GM21576 (cell line): ENCODE data around the gene GRM8.

Experiments used
- ATAC-seq: cut with Tn5 transposase; IDR thresholded peaks from one replicate; pipeline ENCODE4 v1.9.1; 2021; ENCODE audit warnings: mild to moderate bottlenecking, moderate library complexity; ENCODE audit not compliant: unreplicated experiment

GRM8 gene

DNA sequence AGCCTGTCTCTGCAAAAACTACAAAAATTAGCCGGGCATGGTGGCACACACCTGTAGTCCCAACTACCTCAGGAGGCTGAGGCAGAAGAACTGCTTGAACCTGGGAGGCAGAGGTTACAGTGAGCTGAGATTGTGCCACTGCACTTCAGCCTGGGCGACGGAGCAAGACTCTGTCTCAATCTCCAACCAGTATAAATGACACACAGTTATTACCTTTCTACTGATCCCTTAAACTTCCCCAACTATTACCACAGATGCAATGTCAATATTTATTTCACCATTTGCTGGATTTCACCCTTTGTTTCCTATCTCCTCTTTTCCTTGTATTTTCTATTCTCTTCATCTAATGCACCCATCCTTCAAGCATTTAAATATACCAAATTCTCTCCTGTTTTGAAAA is 431.8 kb downstream of the GRM8 start:
- ATAC-seq, result no peak

DNA sequence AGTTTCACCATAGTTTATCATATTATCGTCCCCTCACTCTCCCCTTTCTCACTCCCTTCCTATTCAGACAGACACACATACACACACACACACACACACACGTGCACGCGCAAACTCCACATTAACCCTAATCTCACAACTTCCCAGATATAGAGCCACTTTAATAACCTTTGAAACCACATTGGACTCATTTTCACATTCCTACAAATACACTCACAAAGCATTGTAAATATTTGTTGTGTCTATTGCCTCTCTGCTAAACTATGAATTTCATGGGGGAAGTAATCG is 433.6 kb downstream of the GRM8 start:
- ATAC-seq, result no peak

DNA sequence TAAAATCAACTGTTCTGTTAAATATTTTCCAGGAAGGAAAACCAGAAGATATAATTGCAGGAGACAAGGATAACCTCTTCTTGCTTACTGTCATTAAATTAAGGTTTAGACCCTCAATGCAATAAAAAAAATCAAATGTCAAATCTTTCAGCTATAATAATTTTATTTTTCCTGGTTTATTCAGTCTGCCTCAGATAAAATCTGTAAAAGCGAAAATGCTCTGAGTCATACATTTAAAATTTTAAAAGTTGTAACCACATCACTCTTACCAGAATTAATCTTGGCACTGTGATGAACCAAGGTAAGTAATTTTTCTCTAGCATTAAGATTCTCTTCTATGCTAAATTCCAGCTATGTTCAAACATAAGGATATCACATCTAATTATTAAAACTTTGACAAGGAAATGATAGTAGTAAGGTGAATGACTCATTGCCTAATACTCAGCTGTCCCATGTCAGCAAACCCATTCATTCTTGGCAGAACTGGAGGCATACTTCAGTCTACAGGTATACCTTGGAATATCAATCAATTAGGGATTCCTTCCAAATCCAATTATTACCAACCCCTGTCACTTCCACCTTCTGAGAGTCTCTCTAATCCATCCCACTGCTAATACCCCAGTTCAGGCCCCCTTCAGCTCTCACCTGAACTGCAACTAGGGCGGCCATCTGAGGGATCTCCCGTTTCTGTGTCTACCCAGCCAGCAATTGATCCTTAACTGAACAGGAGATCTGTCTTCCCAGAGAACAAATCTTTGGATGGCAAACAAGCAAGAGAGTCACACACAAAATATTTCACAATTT is 434.1 kb downstream of the GRM8 start:
- no peak for ATAC-seq

DNA sequence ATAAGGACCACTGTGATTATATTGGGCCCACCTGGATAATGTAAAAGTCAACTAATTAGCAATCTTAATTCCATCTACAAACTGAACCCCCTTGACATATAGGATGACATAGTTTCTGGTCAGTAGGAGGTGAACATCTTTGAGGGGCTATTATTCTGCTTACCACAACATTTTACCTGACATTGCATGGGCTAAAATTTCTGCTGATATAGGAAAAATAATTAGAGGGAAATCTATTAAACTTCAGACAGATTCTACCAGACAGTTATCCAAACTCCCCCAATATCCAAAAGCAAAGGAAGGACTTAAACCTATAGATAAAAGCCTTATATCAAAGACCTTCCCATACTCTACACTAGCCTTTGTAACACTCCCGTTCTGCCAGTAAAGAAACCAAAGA is 443.6 kb downstream of the GRM8 start:
- no peak for ATAC-seq

DNA sequence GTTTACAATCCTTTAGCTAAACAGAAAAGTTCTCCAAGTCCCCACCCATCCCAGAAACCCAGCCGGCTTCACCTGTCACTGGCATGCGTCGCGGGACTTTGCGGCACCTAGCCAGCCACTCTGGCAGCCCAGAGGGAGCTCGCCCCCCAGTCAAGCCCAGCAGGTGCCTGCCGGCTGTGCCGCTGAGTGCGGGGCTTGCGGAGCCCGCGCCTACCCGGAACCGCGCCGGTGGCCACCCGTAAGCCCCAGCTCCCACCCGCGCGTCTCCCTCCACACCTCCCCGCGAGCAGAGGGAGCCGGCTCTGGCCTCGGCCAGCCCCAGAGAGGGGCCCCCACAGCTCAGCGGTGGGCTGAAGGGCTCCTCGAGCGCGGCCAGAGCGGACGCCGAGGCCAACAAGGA is 446.1 kb downstream of the GRM8 start:
- ATAC-seq, result no peak

DNA sequence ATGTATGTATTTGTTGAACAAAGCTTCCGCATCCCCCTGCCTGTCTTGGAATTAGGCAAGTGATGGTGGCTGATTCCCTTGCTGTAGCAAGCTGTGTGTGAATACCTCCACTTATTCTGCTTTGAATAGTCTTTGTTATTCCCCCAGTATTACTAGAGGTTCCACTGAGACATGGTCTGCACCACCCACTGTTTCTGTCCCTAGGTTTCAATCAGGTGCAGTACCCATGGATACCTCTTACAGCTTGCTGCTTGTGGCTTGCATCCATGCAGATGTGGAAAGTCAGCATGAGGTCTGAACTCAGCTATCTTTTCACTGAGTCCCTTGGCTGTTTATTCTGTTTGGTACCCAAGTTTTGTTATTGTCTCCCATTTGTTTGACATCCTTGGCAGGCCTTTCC is 447.4 kb downstream of the GRM8 start:
- no peak for ATAC-seq

DNA sequence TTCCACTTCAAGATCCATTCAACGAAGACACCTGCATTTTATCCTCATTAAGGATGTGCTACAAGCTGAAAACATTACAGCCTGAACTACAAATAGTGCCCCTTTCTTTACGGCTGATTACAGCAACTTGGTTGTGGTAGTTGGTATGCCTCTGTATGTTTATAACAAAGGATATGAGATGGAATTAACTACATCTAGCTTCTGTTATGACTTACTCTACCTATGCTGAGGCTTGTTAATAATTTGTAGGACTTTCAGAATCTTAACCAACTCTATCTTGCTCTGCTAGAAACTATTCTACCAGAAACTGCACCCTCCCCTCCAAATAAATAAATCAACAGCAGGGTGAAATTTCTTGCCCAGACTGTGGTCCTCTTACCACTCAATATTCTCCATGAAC is 448.1 kb downstream of the GRM8 start:
- ATAC-seq, result peak; percentile 35

DNA sequence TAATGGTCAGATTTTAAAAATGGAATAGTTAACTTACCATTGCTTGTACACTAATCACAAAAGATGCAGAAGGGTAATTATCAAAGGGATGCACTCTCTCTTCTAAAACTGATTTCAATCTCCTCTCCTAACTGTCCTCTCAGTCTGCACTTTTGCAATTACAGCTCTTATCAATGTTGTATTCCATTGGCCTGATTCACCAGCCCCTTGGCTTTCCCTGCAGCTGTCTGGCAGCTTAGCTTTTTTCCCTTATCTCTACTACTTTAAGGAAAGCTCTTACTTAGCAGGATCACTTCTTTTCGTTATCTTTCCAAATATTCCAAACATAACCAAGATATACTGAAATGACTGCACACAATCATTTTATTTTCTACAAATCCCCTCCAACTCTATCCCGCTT is 448.8 kb downstream of the GRM8 start:
- ATAC-seq, result no peak

DNA sequence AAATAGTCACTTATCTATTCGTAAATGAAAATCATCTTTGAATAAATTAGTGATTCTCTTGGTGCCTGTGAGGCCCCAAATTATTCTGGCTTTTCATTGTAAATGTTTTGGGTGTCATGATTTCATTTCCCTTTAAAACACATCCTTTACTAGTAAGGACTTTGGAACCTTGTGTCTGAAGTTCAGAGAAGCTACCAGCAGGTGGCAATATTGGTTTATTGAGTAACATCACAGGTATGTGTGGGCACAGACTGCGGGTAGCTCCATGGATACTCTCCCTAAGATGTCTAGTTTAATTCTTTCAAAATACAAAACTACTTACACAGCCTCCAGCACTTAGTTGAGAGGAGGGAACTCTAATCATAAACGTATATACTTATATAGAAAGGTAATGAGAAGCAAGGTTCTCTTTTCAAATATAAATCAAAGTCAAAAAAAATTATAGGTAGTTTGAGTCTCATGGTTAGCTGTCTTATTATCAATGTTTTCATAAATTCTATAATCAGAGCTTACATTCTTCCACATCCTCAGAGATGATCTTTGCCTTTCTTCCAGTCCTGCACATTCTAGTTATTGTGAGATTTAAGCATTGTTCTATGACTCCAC is 449.6 kb downstream of the GRM8 start:
- peak; percentile 94 for ATAC-seq

DNA sequence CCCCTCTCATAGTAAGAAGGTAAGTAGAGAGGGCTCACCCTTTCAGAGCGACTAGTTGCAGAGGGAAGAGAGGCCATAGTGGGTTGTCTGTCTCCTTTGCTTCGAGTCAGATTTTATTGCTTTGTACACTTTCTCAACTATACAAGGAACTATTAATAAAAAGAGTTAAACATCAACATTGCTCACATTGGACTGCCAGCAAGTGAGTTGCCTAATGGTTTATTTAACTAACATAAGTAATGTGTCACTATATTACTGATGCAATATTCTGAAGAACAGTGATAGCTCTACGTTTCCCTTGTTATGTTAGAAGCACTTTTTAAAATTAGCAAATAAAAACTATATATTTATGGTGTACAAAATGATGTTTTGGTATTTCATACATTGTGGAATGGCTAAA is 451.0 kb downstream of the GRM8 start:
- ATAC-seq, result no peak

DNA sequence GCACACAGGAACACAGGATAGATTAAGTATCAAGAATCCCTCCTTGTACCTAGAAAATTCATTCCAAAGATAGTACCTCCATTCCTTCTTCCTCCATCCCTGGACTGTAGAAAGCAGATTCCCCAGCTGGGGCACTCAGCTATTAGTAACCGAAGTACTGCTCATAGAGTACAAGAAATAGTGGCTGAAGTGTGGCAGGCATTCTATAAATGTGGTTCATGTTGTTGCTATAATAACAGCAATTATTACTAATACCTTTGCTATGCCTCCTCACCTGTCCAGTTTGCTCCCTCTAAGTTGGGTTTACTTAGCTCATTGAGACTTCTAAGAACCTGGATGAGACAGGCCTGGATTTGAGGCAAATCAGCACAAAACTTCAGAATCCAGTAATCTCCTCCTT is 453.2 kb downstream of the GRM8 start:
- ATAC-seq, result no peak

DNA sequence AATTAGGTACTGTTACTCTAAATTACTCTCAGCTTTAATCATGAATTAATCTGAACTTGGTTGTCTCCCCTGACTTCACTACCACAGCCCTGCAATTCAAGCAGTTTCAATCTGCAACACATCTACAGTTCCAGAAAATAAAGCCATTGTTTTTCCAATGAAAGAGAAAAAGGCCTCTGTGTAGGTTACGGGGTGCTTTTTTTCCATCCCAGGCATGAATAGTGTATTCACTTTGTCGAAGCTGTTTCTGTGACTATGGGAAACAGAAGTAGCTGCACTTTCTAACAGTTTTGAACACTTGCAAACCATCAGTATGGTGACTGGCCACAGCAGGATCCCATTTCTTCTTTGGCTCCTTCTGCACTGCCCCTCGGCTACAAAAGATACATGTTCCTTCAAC is 460.2 kb downstream of the GRM8 start:
- no peak for ATAC-seq

DNA sequence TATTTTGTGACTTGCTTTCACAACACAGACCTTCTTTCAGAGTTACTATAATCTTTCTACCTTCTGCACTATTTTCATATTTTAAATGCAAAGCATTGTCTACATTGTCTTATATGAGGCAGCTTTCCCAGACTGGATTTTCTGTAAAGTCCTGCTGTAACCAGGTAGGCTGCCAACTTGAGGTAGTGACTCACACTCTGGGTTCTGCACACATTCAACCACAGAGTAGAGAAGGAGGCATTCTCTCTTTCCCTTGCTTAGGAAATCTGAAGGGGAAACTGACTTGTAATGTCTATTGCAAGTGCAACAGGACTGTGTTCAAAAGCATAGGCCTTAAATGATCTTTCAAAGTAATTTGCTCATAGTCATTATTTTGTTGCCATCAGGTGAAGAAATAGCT is 461.4 kb downstream of the GRM8 start:
- ATAC-seq, result no peak

DNA sequence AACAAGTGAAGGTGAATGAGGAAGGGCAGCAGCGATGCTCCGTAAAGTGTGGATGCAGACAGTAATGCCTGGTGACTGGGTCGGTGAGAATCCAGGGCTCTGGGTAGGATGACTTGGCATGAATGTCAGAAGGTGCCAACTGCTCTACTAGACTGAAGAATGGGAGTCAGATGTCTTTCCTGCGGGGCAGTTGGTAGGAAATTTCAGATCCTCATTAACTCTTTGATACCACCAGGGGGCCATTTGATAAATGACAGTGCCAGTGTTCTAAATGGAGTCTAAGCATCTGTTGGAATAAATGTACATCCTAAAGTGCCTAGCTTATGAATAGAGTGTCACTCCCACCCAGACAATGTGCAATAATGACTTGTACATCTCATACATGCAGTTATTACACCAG is 462.0 kb downstream of the GRM8 start:
- ATAC-seq, result no peak

DNA sequence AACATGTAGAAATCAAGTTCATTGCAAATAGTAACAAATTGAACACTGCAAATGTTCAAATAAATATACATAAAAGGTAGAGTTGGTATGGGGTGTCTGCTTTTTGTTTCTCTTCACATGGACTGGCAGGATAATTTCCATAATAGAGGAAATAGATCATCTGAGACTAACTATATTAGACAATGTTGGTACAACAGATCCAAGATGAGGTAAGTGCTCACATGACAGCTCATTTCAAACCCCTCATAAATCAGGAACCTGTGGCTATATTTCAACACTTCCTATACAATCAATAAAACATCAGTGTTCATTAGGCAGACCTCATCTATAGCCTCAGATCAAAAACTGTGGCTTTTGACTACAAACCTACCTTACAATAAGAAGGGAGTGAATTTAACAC is 469.1 kb downstream of the GRM8 start:
- no peak for ATAC-seq

DNA sequence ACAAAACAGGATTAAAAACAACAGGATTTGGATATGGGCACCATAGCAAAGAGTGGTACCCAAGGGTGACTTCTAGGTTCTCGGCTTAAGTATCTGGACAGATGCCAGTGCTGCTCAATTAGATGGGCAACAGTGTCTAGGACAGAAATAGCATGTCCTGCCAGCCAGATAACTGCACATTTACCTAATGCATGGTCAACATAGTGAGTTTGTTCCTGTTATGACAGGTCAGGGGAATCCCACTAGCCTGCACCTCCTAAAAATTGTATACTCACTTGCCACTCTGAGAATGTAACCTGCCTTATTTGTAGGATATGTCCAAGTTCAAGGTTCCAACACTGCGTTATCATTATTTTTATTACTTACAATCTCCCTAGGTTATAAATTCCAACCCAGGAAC is 471.7 kb downstream of the GRM8 start:
- ATAC-seq, result peak; percentile 90

DNA sequence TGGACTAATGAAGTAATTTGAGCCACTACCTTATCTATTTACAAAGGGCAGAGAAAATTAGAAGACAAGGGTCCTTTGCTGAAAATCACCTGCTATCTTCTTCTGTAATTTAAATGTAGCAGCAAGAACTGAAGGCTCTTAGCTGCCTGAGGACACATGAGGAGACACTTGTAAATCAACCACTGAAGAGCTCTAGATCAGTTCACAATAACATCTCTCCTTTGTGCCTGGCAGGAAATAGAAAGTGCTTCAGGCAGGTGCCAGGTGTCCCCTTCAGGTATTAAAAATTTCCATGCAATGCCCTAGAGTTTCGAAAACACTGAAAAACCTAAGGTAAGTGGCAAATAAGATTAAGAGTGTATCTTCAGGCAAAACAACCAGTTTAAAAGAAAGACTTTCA is 474.6 kb downstream of the GRM8 start:
- ATAC-seq, result no peak

DNA sequence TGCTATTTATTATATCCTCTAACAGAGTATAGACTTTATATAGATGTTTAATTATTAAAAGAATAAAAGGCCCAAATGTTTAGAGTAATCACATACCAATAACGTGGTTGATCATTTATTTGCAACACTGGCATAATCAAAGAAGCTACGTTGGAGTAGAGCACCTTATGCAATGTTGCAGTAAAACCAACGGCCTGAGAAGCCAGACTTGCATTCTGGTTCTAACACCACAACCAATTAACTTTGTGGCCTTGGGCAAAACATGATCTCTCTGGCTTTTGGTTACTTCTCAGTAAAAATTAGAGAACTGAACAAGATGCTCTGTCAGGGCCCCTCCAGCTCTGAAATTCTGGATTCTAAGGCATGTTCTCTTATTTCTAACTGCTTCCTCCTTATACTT is 476.2 kb downstream of the GRM8 start:
- no peak for ATAC-seq

DNA sequence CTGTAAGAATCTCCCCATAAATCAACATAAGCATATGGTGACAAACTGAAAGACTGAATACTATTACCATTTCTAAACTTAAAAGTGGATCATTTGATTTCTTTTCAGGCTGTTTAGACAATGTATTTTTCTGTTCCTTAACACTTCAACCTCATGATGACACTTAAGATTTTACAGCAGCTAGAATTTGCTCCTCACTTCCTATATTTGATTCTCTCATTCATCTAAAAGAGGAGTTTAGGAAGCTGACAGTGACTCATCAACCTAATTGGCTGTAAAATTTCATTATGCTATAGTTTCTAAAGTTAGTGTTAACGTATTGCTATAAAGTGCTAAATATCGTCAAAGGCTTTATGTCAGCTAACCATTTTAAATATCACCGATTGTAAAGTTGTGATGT is 478.7 kb downstream of the GRM8 start:
- no peak for ATAC-seq

DNA sequence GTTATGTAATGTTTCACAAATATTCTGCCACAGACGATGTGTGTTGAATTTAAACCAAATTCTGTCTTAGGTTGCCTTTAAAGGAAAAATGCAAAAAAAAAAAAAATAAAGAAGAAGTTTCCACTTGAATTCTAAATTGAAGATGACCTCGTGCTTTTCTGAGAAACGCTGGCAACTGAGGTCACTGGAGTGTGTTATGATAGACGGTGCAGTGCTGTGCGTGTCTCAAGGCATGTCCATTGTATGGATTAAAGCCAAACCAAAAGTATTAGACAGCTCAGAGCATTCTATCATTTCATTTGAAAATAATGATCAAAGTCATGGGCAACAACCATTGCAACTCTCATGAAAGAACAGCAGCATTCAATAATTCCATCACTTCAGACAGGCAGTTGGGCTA is 483.9 kb downstream of the GRM8 start:
- ATAC-seq, result no peak

DNA sequence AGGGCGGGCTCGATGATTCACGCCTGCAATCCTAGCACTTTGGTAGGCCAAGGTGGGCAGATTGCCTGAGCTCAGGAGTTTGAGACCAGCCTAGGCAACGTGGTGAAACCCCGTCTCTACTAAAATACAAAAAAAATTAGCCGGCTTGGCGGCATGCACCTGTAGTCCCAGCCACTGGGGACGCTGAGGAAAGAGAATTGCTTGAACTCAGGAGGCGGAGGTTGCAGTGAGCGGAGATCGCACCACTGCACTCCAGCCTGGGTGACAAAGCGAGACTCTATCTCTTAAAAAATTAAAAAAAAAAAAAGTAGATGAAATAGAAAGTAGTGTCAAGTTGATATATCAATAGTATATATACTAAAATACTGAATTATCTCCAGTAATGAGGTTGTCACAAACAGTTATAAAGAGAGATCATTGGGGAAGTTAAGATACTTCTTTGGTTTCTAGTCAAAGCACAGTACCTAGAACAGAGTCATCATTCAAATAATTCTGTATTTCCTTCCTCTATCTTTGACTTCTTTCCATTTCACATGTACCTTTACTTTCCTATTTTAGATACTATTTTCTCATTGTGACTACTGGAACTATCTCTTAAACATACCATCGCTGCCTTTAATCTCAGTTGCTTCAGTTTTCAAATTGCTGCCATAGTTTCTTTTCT is 491.7 kb downstream of the GRM8 start:
- ATAC-seq, result peak; percentile 69

DNA sequence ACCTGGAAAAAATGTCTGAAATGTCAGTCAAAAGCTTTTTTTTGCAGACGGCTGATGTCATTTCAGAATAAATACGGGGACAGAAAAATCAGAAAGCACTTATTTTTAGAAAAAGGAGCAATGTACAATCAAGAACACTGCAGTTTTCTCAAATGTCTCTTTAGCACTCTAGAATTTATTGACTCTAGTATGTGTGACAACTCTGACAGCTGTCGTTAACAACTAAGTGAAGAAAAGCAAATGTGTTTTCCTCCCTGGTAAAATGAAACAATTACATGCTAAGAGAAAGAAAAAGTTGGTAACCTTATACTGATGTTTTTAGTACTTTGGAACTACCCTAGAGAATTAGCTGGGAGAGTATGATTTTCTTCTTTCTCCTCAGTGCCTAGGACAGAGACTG is 497.4 kb downstream of the GRM8 start:
- ATAC-seq, result no peak
